Measurements from ENCODE around the gene HLX.

DNA sequence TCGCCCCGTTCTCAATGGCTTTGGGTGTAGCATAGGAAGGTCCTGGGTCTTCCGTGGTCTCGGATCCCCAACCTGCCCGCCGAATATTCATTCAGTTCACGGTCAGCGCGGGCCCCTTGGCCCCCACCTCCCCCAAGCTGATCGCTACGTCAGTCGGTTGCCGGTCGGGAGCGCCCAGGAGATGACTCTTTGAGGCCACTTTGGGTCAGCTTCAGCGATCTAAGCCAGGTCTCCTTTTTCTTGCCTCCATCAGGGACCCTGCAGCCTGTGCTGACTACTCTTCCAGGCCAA, 12.8 kb downstream of the HLX start:
- TF ChIP-seq ETV6 (IDR thresholded peaks at IDR 0.05; ENCODE audit: borderline replicate concordance in 1 of 2, low read depth in 2 of 2, low read length in 1 of 2) (no peak), ETV6 (CRISPR knock-in tag; IDR thresholded peaks at IDR 0.05; ENCODE audit: borderline replicate concordance) (no peak), PHF8 (IDR thresholded peaks at IDR 0.05; ENCODE audit: borderline replicate concordance, low read length) (no peak), ZFP36 (IDR thresholded peaks at IDR 0.05; ENCODE audit: low read depth, low read length, partially characterized antibody) (no peak), GABPA (tag; conservative IDR thresholded peaks at IDR 0.05; ENCODE audit: low read depth) (no peak)

Measured in K562 (cell line).